ENCODE data around the gene IRF1. TPM values are rescaled to one million over a fixed set of nuclear protein-coding genes. Genes with fewer than 3 reads are reported as not detected.

The IRF1 gene
- total RNA-seq, 1 donor: 24.6 TPM

DNA sequence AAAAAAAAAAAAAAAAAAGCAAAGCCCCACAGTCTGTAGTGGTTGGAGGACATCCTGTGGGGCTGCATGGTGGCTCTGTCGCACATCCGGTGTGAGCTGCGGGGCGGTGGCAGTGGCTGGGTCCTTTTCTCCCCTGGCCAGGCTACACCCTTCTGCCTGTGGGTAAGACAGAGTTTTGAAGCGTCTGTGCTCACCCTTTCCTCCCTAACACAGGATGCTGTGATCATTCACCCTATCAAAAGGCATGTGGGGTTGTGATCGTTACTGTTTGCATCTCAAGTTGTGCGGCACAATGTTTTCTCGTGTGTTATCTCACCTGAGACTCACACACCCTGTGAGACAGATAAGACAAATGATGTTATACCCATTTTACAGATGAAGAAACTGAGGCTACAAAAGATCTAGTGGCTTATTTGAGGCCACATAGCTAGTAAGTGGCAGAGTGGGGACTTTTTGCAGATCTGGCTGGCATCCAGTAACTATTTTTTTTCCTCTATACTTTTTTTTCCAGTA is 17.5 kb downstream of the IRF1 start:
- H3K4me3 ChIP-seq (ENCODE audit: low read depth, low read length): no peak overlapping the region
- TF ChIP-seq, protein P1, sequence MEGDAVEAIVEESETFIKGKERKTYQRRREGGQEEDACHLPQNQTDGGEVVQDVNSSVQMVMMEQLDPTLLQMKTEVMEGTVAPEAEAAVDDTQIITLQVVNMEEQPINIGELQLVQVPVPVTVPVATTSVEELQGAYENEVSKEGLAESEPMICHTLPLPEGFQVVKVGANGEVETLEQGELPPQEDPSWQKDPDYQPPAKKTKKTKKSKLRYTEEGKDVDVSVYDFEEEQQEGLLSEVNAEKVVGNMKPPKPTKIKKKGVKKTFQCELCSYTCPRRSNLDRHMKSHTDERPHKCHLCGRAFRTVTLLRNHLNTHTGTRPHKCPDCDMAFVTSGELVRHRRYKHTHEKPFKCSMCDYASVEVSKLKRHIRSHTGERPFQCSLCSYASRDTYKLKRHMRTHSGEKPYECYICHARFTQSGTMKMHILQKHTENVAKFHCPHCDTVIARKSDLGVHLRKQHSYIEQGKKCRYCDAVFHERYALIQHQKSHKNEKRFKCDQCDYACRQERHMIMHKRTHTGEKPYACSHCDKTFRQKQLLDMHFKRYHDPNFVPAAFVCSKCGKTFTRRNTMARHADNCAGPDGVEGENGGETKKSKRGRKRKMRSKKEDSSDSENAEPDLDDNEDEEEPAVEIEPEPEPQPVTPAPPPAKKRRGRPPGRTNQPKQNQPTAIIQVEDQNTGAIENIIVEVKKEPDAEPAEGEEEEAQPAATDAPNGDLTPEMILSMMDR (IDR thresholded peaks at IDR 0.05; ENCODE audit: insufficient read depth, low read length): no peak
- no peak for DNase-seq (ENCODE audit: low read depth)

DNA sequence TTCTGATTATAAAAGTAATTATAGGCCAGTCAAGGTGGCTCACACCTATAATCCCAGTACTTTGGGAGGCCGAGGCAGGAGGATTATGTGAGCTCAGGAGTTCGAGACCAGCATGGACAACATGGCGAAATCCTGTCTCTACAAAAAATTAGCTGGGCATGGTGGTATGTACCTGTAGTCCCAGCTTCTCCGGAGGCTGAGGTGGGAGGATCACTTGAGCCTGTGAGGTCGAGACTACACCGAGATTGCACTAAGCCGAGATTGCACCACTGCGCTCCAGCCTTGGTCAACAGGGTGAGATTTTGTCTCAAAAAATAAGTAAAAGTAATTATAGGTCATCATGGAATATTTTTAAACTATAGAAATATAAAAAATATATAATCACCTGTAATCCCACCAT is 18.1 kb downstream of the IRF1 start:
- no peak overlapping the region for H3K4me3 ChIP-seq (ENCODE audit: low read depth, low read length)
- TF ChIP-seq, protein P1 (IDR thresholded peaks at IDR 0.05; ENCODE audit: insufficient read depth, low read length): no peak
- no peak for DNase-seq (ENCODE audit: low read depth)

DNA sequence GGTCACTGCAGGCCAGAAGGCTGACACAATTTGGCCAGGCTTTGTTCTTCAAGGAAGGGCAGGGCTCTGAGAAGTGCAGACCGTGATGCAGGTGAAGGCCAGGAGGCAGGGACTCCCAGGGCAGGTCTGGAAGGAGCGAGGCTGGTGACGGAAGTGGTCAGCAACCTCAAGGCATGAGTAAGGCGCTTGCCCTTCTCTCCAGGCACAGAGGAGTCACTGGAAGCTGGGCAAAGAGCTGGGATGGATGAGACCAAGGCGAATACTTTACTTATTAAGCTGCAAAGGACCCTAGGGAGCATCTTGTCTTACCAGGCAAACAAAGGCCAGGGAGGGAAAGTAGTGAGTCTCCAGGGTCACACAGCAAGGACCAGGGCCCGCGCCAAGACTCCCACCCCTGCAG is 18.6 kb downstream of the IRF1 start:
- H3K4me3 ChIP-seq (ENCODE audit: low read depth, low read length): no peak overlapping the region
- TF ChIP-seq, protein P1 (IDR thresholded peaks at IDR 0.05; ENCODE audit: insufficient read depth, low read length): no peak
- no peak for DNase-seq (ENCODE audit: low read depth)

DNA sequence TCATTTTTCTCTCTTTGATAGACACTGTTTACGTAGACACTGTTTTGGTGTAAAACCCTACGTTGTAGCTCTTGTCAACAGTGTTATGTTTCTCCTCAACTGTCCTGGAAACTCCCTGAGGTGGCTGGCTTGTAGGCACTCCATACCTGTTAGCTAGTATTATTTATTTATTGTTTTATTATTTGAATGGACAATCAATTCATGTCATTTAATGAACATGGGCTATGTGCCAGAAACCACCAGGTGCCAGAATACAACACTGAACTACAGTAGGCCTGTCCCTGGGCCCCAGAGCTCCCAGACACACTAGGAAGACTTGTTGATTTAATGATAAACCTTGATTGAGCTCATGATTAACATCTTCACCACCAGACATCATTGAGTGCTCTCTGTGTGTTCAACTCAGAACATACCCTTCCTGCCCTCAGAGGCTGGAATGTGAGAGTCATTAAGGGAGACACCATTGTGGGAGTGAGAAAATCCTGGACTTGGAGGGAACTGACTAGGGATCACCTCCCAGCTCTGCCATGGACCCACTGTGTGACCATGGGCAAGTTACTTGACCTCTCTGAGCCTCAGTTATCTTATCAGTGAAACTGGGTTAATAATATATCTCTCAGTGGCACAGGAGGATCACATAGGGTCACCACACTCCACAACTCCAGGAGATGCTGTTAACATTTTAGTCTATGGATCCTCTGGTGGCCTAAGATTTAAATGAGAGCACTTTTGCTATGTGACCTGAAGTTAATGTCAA is 19.2 kb downstream of the IRF1 start:
- no peak for DNase-seq (ENCODE audit: low read depth)
- TF ChIP-seq, protein P1 (IDR thresholded peaks at IDR 0.05; ENCODE audit: insufficient read depth, low read length): no peak

DNA sequence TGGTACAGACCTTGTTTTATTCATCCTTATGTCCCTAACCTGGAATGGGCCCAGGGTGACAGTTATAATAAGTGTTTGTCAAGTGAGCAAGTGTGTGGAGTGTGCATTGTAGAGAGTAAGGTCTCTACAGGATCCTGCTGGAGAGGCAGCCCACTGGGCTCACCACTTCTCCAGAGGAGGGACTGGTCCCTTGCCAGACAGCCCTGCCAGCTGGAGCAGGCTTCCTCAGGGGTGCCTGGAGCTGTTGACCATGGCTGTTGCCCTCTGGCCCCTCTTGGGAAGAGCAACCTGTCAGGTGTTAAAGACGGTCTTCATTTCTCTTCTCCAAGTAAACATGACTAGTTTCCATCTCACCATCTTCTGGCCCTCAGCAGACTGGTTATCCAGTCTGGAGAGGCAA is 20.0 kb downstream of the IRF1 start:
- DNase-seq (ENCODE audit: low read depth): no peak
- no peak overlapping the region for H3K4me3 ChIP-seq (ENCODE audit: low read depth, low read length)
- TF ChIP-seq, protein P1 (IDR thresholded peaks at IDR 0.05; ENCODE audit: insufficient read depth, low read length): no peak

More for the DNA sequence above, 19.2 kb downstream of the IRF1 start:
- no peak overlapping the region for H3K4me3 ChIP-seq (ENCODE audit: low read depth, low read length)

DNA sequence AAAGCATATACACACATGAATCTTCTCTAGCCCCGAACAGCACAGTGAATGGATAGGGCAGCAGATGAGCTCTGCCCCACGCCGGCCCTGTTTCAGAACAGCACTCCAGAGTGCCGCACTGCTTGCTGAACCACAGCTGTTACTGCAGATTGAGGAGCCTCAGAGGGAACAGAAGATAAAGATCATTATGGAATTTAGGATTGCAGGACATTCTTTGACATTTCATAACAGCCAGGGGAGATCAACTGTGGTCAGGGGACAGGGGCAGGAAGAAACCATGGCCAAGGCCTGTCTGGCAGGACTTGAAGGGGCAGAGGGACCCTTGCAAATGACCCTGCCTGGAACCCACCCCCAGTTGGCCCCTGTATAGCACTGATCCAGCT is 20.6 kb downstream of the IRF1 start:
- TF ChIP-seq, protein P1 (IDR thresholded peaks at IDR 0.05; ENCODE audit: insufficient read depth, low read length): no peak
- no peak overlapping the region for H3K4me3 ChIP-seq (ENCODE audit: low read depth, low read length)
- DNase-seq (ENCODE audit: low read depth): no peak
